D721Med (cell line): Measurements from ENCODE around the gene ITGA7.

Source experiments
- DNase-seq: peaks from one replicate; pipeline ENCODE4 v3.0.0; 2011; ENCODE audit warnings: low spot score; ENCODE audit not compliant: insufficient read length
- FAIRE-seq: peaks from 2 replicates; lab custom pipeline; 2011; peaks lifted over from hg19 to GRCh38; lab: Jason Lieb, UNC
- CTCF ChIP-seq: IDR thresholded peaks from 2 replicates; pipeline ENCODE4 v1.5.1; 2012; ENCODE audit warnings: mild to moderate bottlenecking, control low read depth; ENCODE audit not compliant: insufficient read depth; ENCODE audit errors: missing control alignments

ITGA7 gene

GRCh38 chr12:55675666-55676065 lies 32.0 kb downstream of the ITGA7 start:
- no peak for FAIRE-seq
- TF ChIP-seq CTCF, result no peak
- DNase-seq, result no peak

- no peak for TF ChIP-seq CTCF
- no peak for FAIRE-seq
- DNase-seq, result no peak
Measured at GRCh38 chr12:55673638-55674037, 34.1 kb downstream of the ITGA7 start.

GRCh38 chr12:55671746-55672145 lies 36.0 kb downstream of the ITGA7 start:
- no peak for TF ChIP-seq CTCF
- DNase-seq, result no peak
- FAIRE-seq, result no peak

- TF ChIP-seq CTCF, result no peak
- DNase-seq (no peak), FAIRE-seq (no peak)
Measured at GRCh38 chr12:55670276-55670675, 37.4 kb downstream of the ITGA7 start.

GRCh38 chr12:55666508-55666907 lies 41.2 kb downstream of the ITGA7 start:
- no peak for TF ChIP-seq CTCF
- DNase-seq, result no peak
- FAIRE-seq, result no peak

GRCh38 chr12:55664826-55665225 lies 42.9 kb downstream of the ITGA7 start:
- TF ChIP-seq CTCF, result no peak
- no peak for FAIRE-seq
- DNase-seq, result no peak

- FAIRE-seq, result no peak
- no peak for TF ChIP-seq CTCF
- no peak for DNase-seq
Measured at GRCh38 chr12:55663391-55663790, 44.3 kb downstream of the ITGA7 start.
